NCI-H1417 (cell line): ENCODE results near the gene ALCAM.
A peak's percentile ranks its signal among the peaks of the same experiment; 100 is the strongest.

ENCODE experiments used
- DNase-seq, 3 experiments: peaks; one replicate each; lab custom pipeline; 2025; lab: John Stamatoyannopoulos, UW

ALCAM gene

GRCh38 chr3:105366326-105367062, at the start of gene ALCAM:
Gene ALCAM, plus strand, starts transcription at chr3:105366909.
- peak; percentile 96 to 98 (median 96) for DNase-seq

- no peak for DNase-seq
Measured at GRCh38 chr3:105317841-105318240, 48.9 kb upstream of the ALCAM start.

GRCh38 chr3:105322570-105323273, 44.0 kb upstream of the ALCAM start:
- no peak for DNase-seq

- no peak for DNase-seq
Measured at GRCh38 chr3:105323274-105323599, 43.5 kb upstream of the ALCAM start.

- no peak for DNase-seq
Measured at GRCh38 chr3:105324951-105325350, 41.8 kb upstream of the ALCAM start.

GRCh38 chr3:105327662-105328337, 38.9 kb upstream of the ALCAM start:
- no peak for DNase-seq

GRCh38 chr3:105328338-105328730, 38.4 kb upstream of the ALCAM start:
- DNase-seq, result no peak

- no peak for DNase-seq
Measured at GRCh38 chr3:105332961-105333360, 33.7 kb upstream of the ALCAM start.

GRCh38 chr3:105334138-105334882, 32.4 kb upstream of the ALCAM start:
- DNase-seq, result no peak

- peak in 1 of 3 experiments; percentile 23 for DNase-seq
Measured at GRCh38 chr3:105339946-105340345, 26.8 kb upstream of the ALCAM start.

- no peak for DNase-seq
Measured at GRCh38 chr3:105343991-105344390, 22.7 kb upstream of the ALCAM start.

- no peak for DNase-seq
Measured at GRCh38 chr3:105345156-105345555, 21.6 kb upstream of the ALCAM start.

GRCh38 chr3:105347625-105348302, 18.9 kb upstream of the ALCAM start:
- DNase-seq, result no peak

GRCh38 chr3:105348307-105348706, 18.4 kb upstream of the ALCAM start:
- no peak for DNase-seq

- DNase-seq, result peak in 1 of 3 experiments; percentile 23
Measured at GRCh38 chr3:105349684-105350387, 16.9 kb upstream of the ALCAM start.

GRCh38 chr3:105351821-105352220, 14.9 kb upstream of the ALCAM start:
- DNase-seq, result no peak

GRCh38 chr3:105352976-105353375, 13.7 kb upstream of the ALCAM start:
- DNase-seq, result no peak

GRCh38 chr3:105353485-105354161, 13.1 kb upstream of the ALCAM start:
- no peak for DNase-seq

- no peak for DNase-seq
Measured at GRCh38 chr3:105354429-105354828, 12.3 kb upstream of the ALCAM start.

- DNase-seq, result no peak
Measured at GRCh38 chr3:105355408-105356061, 11.2 kb upstream of the ALCAM start.
